SJSA1 (cell line): ENCODE results near the gene ANAPC16. TPM values are rescaled to one million over a fixed set of nuclear protein-coding genes. Genes with fewer than 3 reads are reported as not detected.
"Not testable (repeated sequence)": the region's sequence is repeated elsewhere in the genome, so short reads cannot be mapped to it uniquely, and the experiment has no call there.

ENCODE experiments used
- DNase-seq, 2 experiments: peaks; one replicate each; pipeline ENCODE4 v3.0.0-alpha.2; 2015 to 2020; ENCODE audit warnings: low spot score in 2 of 2, low read depth in 1 of 2
- H3K27ac ChIP-seq: fragments of 250-450 bp; sonication (Bioruptor Pico); 2 replicates; pipeline ENCODE4 v1.5.1; 2020; ENCODE audit warnings: mild to moderate bottlenecking, moderate library complexity
- H3K27me3 ChIP-seq: fragments of 250-450 bp; sonication (Bioruptor Pico); replicated peaks from 2 replicates; pipeline ENCODE4 v1.5.1; 2020; ENCODE audit warnings: mild to moderate bottlenecking, moderate library complexity
- H3K36me3 ChIP-seq: fragments of 250-450 bp; sonication (Bioruptor Pico); 2 replicates; pipeline ENCODE4 v1.5.1; 2020; ENCODE audit warnings: mild to moderate bottlenecking
- H3K4me1 ChIP-seq: fragments of 250-450 bp; sonication (Bioruptor Pico); replicated peaks from 2 replicates; pipeline ENCODE4 v1.6.1; 2021; ENCODE audit warnings: mild to moderate bottlenecking
- H3K4me3 ChIP-seq: fragments of 250-450 bp; sonication (Bioruptor Pico); 2 replicates; pipeline ENCODE4 v1.5.1; 2020; ENCODE audit warnings: mild to moderate bottlenecking
- H3K9me3 ChIP-seq: fragments of 250-450 bp; sonication (Bioruptor Pico); replicated peaks from 2 replicates; pipeline ENCODE4 v1.5.1; 2020; ENCODE audit warnings: mild to moderate bottlenecking
- total RNA-seq: library from RNA; depleted of rRNA; stranded (reverse); fragments of >200 nt; shearing (Covaris generic); gene quantifications from 2 replicates; pipeline ENCODE4 v1.2.3, GENCODE V29; 2014

ANAPC16 gene
- total RNA-seq, 1 experiment from 2014 or later, result 89.9 TPM

- DNase-seq, result no peak
- H3K27me3 ChIP-seq, result no peaks in the 10 kb centered on the region
- H3K4me1 ChIP-seq, result peaks cover 53% of the 10 kb centered on the region
- H3K4me3 ChIP-seq, result no peak overlapping the region
- H3K9me3 ChIP-seq, result no peaks in the 10 kb centered on the region
- H3K27ac ChIP-seq, result no peak overlapping the region
- no peaks in the 10 kb centered on the region for H3K36me3 ChIP-seq
Observed at GRCh38 chr10:72241691-72242252, 26.0 kb downstream of the ANAPC16 start.

GRCh38 chr10:72242675-72243074 lies 26.9 kb downstream of the ANAPC16 start:
- Histone ChIP-seq H3K9me3 (no peaks in the 10 kb centered on the region), H3K4me1 (peaks cover 53% of the 10 kb centered on the region), H3K4me3 (no peak overlapping the region), H3K27me3 (no peaks in the 10 kb centered on the region), H3K36me3 (no peaks in the 10 kb centered on the region), H3K27ac (peak overlapping the region; percentile 59)
- peak in 1 of 2 experiments; percentile 37 for DNase-seq

GRCh38 chr10:72243822-72244437 lies 28.1 kb downstream of the ANAPC16 start:
- H3K36me3 ChIP-seq, result no peaks in the 10 kb centered on the region
- peaks cover 58% of the 10 kb centered on the region for H3K4me1 ChIP-seq
- DNase-seq, result peak; percentile 79 to 92
- no peak overlapping the region for H3K4me3 ChIP-seq
- H3K9me3 ChIP-seq, result no peaks in the 10 kb centered on the region
- no peaks in the 10 kb centered on the region for H3K27me3 ChIP-seq
- peak overlapping the region; percentile 76 for H3K27ac ChIP-seq

GRCh38 chr10:72244573-72245038 lies 28.8 kb downstream of the ANAPC16 start:
- Histone ChIP-seq H3K27ac (peak overlapping the region; percentile 76), H3K4me3 (no peak overlapping the region), H3K9me3 (no peaks in the 10 kb centered on the region), H3K27me3 (no peaks in the 10 kb centered on the region), H3K4me1 (peaks cover 62% of the 10 kb centered on the region), H3K36me3 (no peaks in the 10 kb centered on the region)
- no peak for DNase-seq

- Histone ChIP-seq H3K4me1 (peaks cover 62% of the 10 kb centered on the region), H3K9me3 (no peaks in the 10 kb centered on the region), H3K36me3 (no peaks in the 10 kb centered on the region), H3K27me3 (no peaks in the 10 kb centered on the region), H3K27ac (no peak overlapping the region; the same call in 1 of the 2 replicates), H3K4me3 (no peak overlapping the region)
- DNase-seq, result no peak
Observed at GRCh38 chr10:72245949-72246525, 30.2 kb downstream of the ANAPC16 start.

GRCh38 chr10:72248468-72249151 lies 32.8 kb downstream of the ANAPC16 start:
- Histone ChIP-seq H3K27ac (no peak overlapping the region), H3K4me1 (peaks cover 37% of the 10 kb centered on the region), H3K4me3 (no peak overlapping the region), H3K9me3 (no peaks in the 10 kb centered on the region), H3K27me3 (no peaks in the 10 kb centered on the region), H3K36me3 (no peaks in the 10 kb centered on the region)
- DNase-seq, result no peak

GRCh38 chr10:72249176-72249862 lies 33.5 kb downstream of the ANAPC16 start:
- not testable (repeated sequence) for DNase-seq, H3K4me3 ChIP-seq, H3K27ac ChIP-seq, H3K27me3 ChIP-seq, H3K36me3 ChIP-seq, H3K9me3 ChIP-seq
- peaks cover 30% of the 10 kb centered on the region for H3K4me1 ChIP-seq

GRCh38 chr10:72250666-72251065 lies 34.9 kb downstream of the ANAPC16 start:
- H3K27ac ChIP-seq, result no peak overlapping the region
- H3K27me3 ChIP-seq, result no peaks in the 10 kb centered on the region
- peaks cover 27% of the 10 kb centered on the region for H3K4me1 ChIP-seq
- DNase-seq, result no peak
- H3K4me3 ChIP-seq, result no peak overlapping the region
- no peaks in the 10 kb centered on the region for H3K9me3 ChIP-seq
- H3K36me3 ChIP-seq, result peaks cover 3% of the 10 kb centered on the region; the same call in 1 of the 2 replicates

- DNase-seq, result no peak
- peaks cover 3% of the 10 kb centered on the region; the same call in 1 of the 2 replicates for H3K36me3 ChIP-seq
- no peaks in the 10 kb centered on the region for H3K9me3 ChIP-seq
- no peaks in the 10 kb centered on the region for H3K27me3 ChIP-seq
- H3K27ac ChIP-seq, result no peak overlapping the region
- peaks cover 20% of the 10 kb centered on the region for H3K4me1 ChIP-seq
- no peak overlapping the region for H3K4me3 ChIP-seq
Observed at GRCh38 chr10:72251635-72252034, 35.8 kb downstream of the ANAPC16 start.

GRCh38 chr10:72252972-72253371 lies 37.2 kb downstream of the ANAPC16 start:
- Histone ChIP-seq H3K9me3 (no peaks in the 10 kb centered on the region), H3K36me3 (peaks cover 3% of the 10 kb centered on the region; the same call in 1 of the 2 replicates), H3K27me3 (no peaks in the 10 kb centered on the region), H3K27ac (no peak overlapping the region), H3K4me1 (peaks cover 25% of the 10 kb centered on the region), H3K4me3 (no peak overlapping the region)
- no peak for DNase-seq

- H3K27ac ChIP-seq, result no peak overlapping the region
- H3K4me3 ChIP-seq, result no peak overlapping the region
- H3K27me3 ChIP-seq, result no peaks in the 10 kb centered on the region
- H3K36me3 ChIP-seq, result peaks cover 3% of the 10 kb centered on the region; the same call in 1 of the 2 replicates
- H3K9me3 ChIP-seq, result no peaks in the 10 kb centered on the region
- DNase-seq, result no peak
- H3K4me1 ChIP-seq, result peaks cover 23% of the 10 kb centered on the region
Observed at GRCh38 chr10:72253578-72253977, 37.8 kb downstream of the ANAPC16 start.

GRCh38 chr10:72254813-72255568 lies 39.2 kb downstream of the ANAPC16 start:
- DNase-seq, result peak; percentile 44 to 57
- peaks cover 3% of the 10 kb centered on the region; the same call in 1 of the 2 replicates for H3K36me3 ChIP-seq
- H3K27me3 ChIP-seq, result no peaks in the 10 kb centered on the region
- peaks cover 29% of the 10 kb centered on the region for H3K4me1 ChIP-seq
- H3K27ac ChIP-seq, result peak overlapping the region; percentile 38
- H3K9me3 ChIP-seq, result no peaks in the 10 kb centered on the region
- H3K4me3 ChIP-seq, result no peak overlapping the region
